HG03060 (cell line): ENCODE measurements around the gene LCN6.

Experiments used
- ATAC-seq: cut with Tn5 transposase; IDR thresholded peaks from one replicate; pipeline ENCODE4 v1.9.1; 2021; ENCODE audit warnings: low read depth, moderate number of reproducible peaks; ENCODE audit not compliant: unreplicated experiment

LCN6 gene

GRCh38 chr9:136728080-136728547 is 20.2 kb downstream of the LCN6 start:
- ATAC-seq, result no peak

GRCh38 chr9:136726631-136727191 is 21.6 kb downstream of the LCN6 start:
- ATAC-seq, result no peak

- no peak for ATAC-seq
These were observed 22.2 kb downstream of the LCN6 start for GRCh38 chr9:136726118-136726517.

GRCh38 chr9:136725612-136726011 is 22.7 kb downstream of the LCN6 start:
- ATAC-seq, result no peak

- ATAC-seq, result no peak
These were observed 23.6 kb downstream of the LCN6 start for GRCh38 chr9:136724772-136725171.

- no peak for ATAC-seq
These were observed 24.3 kb downstream of the LCN6 start for GRCh38 chr9:136723989-136724388.

DNA sequence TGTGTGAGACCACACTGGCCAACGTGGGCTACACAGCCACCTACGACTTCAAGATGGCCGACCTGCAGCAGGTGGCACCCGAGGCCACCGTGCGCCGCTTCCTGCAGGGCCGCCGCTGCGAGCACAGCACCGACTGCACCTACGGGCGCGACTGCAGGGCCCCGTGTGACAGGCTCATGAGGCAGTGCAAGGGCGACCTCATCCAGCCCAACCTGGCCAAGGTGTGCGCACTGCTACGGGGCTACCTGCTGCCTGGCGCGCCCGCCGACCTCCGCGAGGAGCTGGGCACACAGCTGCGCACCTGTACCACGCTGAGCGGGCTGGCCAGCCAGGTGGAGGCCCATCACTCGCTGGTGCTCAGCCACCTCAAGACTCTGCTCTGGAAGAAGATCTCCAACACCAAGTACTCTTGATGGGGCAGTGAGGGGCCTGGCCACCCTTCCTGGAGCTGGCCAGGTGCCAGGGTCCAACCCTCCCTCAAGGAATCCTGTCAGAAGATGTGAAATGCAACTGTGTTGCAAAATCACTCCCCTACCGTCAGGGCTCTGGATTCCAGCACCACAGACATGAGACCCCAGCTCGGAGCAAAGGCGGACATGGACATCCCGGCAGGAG is 24.9 kb downstream of the LCN6 start:
- ATAC-seq, result no peak

GRCh38 chr9:136722969-136723356 is 25.4 kb downstream of the LCN6 start:
- no peak for ATAC-seq

DNA sequence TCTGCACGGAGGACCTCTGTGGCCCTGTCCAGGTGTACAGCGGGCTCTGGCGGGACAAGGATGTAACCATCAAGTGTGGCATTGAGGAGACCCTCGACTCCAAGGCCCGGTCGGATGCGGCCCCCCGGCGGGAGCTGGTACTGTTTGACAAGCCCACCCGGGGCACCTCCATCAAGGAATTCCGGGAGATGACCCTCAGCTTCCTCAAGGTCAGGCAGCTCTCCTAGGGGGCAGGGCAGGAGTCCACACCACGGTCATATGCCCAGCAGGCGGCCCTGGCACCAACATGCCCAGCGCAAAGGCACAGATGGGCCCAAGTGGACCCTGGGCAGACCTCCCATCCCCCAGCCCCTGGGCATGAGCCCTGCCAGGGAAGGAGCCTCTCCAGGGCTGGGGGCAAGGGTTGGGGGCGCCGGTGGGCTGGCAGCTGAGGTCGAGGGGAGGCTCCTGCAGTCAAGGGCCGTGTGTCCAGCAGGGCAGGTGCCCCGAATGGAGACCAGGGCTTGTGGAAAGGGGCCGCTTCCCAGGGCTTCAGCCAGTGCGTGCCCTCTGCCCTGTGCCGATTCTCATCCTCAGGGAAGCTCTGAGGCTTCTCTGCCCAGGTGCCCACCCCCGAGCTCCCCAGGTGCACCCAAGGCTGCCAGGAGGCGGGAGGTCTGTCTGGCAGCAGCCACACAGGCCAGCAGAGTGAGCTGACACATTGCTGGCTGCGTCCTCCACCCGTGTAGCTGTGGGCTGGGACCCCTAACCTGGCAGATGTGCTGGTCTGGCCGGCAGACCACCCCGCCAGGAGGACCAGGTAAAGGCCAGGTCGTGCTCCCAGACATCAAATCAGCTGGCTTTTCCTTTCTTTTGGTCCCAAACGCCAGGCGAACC is 26.0 kb downstream of the LCN6 start:
- no peak for ATAC-seq

DNA sequence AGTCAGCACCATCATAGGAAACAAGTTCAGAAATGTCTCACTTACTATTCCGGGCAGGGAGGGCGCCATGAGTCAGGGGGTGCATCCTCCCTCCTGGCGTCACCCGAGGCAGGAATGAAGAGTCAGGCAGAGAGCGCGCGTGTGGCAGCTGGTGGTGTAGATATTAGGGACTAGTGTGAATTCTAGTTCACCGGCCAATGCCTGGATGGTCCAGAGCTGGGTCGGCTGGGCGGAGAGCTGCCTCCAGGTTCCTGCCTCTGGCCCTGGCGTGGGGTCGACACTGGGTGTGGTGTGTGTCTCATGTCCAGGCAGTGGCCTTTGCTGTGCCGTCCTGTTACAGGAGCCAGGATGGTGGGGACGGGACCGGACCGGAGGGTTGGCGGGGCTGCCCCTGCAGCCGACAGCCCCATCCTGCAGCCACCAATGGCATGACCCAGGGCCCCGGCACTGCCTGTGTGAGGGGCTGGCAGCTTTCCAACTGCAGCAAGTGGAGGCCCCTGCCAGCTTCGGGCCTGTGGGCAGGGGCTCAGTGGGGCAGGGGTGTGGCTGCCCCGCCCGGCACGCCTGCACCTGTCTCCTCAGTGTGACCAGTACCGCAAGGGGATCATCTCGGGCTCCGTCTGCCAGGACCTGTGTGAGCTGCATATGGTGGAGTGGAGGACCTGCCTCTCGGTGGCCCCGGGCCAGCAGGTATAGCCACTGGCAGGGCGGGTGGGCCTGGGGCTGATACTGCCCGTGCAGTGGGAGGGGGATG is 26.8 kb downstream of the LCN6 start:
- no peak for ATAC-seq

GRCh38 chr9:136720898-136721338 is 27.4 kb downstream of the LCN6 start:
- no peak for ATAC-seq

- ATAC-seq, result no peak
These were observed 28.0 kb downstream of the LCN6 start for GRCh38 chr9:136720251-136720897.

GRCh38 chr9:136719195-136719880 is 29.0 kb downstream of the LCN6 start:
- no peak for ATAC-seq

GRCh38 chr9:136718345-136719194 is 29.8 kb downstream of the LCN6 start:
- no peak for ATAC-seq

DNA sequence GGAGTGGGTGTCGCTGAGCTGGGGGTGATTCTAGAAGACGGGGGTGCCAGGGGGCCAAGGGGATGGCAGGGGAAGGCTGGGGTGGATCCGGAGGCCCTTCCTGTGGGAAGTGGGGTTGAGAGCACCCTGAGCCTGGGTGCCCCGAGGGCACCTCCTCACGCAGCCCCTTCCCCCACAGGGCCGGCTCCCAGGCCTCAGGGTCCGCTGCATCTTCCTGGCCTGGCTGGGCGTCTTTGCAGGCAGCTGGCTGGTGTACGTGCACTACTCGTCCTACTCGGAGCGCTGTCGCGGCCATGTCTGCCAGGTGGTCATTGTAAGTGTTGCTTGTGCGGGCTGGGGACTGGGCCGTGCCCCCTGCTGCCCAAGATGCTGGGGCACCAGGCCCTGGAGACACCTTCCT is 30.9 kb downstream of the LCN6 start:
- no peak for ATAC-seq

- no peak for ATAC-seq
These were observed 33.4 kb downstream of the LCN6 start for GRCh38 chr9:136714893-136715274.

DNA sequence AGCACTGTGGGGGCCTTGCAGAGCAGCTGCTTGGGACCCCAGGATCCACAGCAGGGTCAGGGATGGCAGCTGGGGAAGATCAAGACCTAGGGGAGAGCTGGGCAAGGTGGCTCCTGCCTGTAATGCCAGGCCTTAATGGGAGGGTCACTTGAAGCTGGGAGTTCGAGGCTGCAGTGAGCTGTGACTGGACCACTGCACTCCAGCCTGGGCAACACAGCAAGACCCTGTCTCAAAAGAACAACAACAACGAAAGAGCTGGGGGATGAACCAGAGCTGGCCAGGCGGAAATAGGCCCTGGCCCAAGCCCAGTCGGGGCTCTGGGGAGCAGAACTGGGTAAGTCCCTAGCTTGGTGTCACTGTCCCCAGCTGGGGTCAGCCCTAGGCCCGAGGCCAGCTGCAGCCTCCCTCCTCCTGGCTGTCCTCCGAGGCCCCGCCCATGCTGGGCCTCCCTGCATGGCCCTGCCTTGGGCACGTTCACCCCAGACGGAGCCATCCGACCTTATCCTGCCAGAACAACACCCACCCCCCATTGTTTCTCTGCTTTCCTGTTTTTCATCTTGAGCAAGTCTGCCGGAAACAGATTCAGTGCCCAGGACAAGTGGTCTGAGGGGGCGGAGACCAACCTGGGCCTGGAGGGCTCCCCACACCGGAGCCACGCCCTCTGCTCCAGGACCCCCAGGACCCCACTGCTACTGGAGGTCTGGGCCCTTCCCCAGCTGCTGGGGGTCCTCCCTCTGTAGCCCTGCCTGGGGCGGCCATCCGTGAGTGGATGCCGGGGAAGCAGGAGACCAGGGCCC is 34.0 kb downstream of the LCN6 start:
- no peak for ATAC-seq

- no peak for ATAC-seq
These were observed 34.8 kb downstream of the LCN6 start for GRCh38 chr9:136713550-136713949.
